ENCODE measurements around the gene MRS2.

Gene MRS2

DNA sequence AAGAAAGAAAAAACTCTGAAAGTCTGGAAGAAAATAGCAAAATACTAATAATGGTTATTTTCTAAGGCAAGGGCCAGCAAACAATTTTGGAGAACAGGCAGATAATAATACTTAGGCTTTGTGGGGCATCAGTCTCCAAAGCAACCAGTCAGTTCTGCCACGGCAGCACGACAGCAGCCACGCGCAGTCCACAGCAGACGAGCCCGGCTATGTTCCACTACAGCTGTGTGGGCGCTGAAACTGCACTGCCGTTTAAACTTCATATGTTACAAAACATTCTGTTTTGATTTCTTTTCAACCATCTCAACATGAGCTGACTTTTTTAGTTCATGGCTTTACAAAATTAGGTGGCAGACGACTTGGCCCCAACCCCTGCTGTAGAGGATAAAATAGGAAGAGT lies 29.9 kb downstream of the MRS2 start:
- no peak for DNase-seq

- DNase-seq = no peak
These were observed 34.2 kb downstream of the MRS2 start for GRCh38 chr6:24436979-24437378.

- no peak for DNase-seq
These were observed 37.3 kb downstream of the MRS2 start for GRCh38 chr6:24439858-24440539.

DNA sequence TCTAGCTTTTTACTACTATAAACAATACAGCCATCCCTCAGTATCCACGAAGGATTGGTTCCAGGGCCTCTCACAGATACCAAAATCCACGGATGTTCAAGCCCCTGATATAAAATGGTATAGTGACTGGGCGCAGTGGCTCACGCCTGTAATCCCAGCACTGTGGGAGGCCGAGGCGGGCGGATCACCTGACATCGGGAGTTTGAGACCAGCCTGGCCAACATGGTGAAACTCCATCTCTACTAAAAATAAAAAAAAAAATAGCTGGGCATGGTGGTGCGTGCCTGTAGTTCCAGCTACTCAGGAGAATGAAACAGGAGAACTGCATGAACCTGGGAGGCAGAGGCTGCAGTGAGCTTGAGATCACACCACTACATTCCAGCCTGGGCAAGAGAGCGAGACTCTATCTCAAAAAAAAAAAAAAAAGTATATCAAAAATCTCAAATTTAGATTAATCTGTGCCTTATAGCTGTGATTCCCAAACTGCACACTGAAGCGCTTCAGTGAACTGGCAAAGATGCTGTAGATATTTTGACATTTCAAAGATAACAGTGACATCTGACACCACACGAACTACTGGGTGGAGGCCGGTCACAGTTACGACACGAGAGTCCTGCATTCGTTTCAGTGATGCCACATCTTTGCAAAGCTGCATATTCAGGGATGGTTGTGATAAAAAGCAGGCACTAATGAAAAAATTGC lies 38.3 kb downstream of the MRS2 start:
- DNase-seq = no peak

DNA sequence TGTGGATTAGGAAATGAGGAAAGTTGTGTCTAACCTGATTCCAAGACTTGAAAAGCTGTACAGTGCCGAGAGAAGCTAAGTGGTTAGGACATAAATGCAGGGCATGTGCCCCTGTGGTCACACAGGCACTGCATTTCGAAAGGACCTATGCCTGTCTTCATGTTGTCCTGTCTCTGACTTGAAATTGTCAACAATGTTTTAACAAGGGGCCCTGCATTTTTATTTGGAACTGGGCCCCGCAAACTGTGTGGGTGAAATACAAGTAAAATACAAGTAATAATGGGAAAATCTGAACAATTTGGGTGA lies 38.8 kb downstream of the MRS2 start:
- DNase-seq = no peak

- DNase-seq = no peak
These were observed 41.9 kb downstream of the MRS2 start for GRCh38 chr6:24444588-24444987.

GRCh38 chr6:24445704-24446103 lies 43.0 kb downstream of the MRS2 start:
- no peak for DNase-seq

DNA sequence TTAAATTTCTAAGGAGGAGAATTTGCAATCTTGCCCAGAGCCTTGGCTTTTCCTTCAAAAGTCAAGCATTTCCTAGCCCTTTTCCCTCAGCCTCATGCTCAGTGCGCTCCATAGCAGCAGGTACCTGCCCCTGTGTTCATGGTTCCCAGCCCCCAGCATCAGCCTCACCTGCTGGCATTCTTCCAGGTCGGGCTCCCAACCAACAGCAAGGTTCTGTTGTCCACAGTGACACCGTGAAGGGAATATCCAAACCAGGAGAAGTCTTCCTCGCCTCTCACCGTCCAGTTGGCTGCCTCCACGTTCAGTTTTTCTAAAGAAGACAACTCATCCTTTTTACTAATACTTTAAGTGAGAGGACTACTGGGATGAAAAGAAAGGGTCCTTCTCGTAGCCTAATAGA lies 43.9 kb downstream of the MRS2 start:
- DNase-seq = no peak

DNA sequence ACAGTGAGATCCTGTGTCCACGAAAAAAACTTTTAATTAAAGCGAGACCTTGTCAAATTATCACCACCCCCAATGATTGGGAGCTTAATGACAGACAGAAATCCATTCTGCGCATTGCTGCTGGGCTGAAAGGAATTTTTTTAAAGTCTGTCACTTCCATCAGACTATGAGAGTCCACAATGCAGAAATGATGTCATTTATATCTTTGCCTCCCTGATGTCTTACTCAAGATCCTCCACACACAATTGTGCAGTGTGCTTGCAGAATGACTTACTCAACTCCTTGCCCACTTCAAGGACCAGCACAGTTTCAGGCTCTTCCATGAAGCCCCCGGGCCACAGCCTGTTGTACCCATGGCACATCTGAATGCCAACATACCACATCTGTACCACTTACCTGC lies 45.7 kb downstream of the MRS2 start:
- no peak for DNase-seq

GRCh38 chr6:24448828-24449525 lies 46.2 kb downstream of the MRS2 start:
- no peak for DNase-seq

DNA sequence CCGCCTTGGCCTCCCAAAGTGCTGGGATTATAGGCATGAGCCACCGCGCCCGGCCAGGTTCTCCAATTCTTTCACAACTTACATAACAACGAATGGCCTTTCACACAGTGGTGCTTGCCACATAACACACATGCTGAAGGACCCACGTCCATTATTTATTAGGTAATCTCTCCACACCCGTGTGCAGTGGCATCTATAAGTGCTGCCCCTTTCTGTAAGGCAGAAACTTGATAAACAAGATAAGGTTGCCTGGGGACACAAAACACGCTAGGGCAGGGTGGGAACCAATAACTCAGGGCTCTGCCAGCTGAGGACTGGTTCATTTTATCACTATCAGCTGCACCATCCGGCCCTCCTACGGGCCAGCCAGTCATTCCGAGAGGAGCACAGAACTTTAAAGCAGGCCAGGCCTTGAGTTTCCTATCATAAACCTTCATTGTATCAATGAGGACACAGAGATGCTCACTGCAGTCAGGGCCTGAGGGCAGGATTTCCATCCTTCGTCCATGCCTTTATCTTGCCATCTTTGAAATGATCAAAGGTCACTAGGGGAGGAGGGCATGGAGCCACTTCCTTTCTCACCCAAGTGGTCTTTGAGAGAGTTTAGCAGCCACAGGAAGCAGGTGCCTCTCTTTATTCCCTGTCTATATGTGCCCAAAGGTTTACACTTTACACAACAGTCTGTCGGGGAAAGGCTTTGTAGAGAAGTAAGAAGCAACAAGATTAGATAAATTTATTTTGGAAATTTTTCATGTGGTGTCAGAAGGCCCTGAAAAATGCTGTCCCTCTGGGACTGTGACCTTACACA lies 49.0 kb downstream of the MRS2 start:
- no peak for DNase-seq

GRCh38 chr6:24453921-24454320 lies 51.2 kb downstream of the MRS2 start:
- DNase-seq = no peak

- no peak for DNase-seq
These were observed 51.7 kb downstream of the MRS2 start for GRCh38 chr6:24454452-24454851.

DNA sequence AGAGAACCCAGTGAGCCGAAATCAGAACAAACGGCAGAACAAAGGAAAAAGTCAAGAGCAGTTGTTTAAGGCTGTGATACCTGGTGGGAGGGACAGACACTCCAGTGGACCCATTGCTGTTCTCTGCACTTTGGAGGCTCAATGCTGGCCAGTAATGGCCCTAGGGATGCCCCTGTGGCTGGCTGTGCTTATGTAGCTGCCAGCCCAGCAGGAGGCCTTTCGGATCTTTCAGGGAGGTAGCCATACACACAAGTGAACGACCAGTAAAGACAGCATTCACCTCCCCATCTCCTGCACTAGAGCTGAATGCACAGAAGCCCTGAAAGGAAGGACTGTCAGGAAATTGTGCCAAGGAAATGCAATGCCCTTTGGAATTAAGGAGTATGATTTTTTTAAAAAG lies 52.3 kb downstream of the MRS2 start:
- no peak for DNase-seq

DNA sequence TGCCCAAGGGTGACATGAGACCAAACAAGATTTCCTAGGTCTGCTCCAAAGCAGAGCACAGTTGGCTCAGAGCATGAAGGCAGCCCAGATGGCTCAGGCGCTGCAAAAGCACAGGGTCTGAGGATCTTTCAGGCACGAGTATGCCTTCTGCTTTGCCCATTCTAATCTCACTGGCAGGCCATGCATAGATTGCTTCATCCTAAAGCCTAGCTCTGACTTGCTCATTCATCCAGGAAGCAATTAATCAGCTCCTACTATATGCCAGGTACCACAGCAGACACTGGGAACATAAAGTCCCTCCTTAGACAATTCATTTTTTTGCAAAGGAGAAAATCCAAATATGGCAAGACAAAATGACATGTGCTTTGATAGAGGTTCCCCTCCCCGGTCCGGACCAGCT lies 55.4 kb downstream of the MRS2 start:
- DNase-seq = no peak

- DNase-seq = no peak
These were observed 56.2 kb downstream of the MRS2 start for GRCh38 chr6:24458941-24459340.

GRCh38 chr6:24460966-24461365 lies 58.2 kb downstream of the MRS2 start:
- no peak for DNase-seq

DNA sequence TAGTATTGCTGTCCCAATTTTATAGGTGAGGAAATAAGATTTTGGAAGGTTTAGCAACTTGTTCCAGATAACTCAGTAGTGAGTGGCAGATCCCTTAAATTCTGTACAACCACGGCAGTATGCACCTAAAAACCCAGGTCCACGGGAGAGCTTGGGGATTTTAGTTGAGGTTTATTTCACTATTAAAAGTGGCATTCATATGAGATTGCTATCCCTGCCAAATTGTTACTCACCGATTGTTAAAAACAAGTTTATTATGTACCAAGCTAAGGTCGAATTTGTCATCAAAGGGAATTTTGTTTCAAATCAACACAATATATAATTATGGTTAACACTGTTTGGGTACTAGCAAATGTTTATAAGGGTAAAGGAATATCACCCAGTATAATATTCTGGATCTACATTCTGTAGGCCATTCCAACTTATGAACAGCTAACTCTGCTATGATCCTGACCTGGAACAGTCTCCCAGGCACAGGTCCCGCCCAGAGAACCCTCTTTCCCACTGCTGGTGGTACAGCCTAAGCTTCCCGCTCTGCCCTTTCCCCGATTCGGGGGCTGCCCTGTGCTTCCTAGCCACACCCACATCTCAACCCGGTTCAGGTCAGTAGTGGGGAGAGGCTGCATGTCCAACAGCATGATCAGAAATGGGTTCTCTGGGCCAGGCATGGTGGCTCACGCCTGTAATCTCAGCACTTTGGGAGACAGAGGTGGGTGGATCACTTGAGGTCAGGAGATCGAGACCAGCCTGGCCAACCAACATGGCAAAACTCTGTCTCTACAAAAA lies 61.7 kb downstream of the MRS2 start:
- no peak for DNase-seq

DNA sequence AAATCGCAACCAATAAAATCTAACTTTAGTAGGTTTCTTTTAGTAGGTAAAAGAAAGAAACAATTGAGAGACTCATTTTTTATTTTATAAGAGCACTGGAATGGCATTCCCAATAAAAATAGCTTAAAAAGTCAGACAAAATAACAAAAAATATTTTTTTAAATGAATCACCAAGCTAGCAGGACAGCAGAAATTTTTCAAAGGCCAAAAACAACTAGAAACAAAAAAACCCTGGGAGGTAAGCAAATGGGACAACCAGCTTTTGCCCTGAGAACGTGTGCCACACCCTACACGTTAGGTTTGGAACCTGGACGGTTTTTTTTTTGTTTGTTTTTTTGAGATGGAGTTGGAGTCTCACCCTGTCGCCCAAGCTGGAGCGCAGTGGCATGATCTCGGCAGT lies 67.1 kb downstream of the MRS2 start:
- no peak for DNase-seq

GRCh38 chr6:24472181-24472580 lies 69.4 kb downstream of the MRS2 start:
- no peak for DNase-seq

Data from NCI-H2081 (cell line).